Thoracic aorta (tissue), 2 donors: ENCODE data around the gene RBM7. TPM values are rescaled to one million over a fixed set of nuclear protein-coding genes. Genes with fewer than 3 reads are reported as not detected.
A peak's percentile ranks its signal among the peaks of the same experiment; 100 is the strongest.

Experiments
- ATAC-seq: fragments of 150-250 bp; one replicate; pipeline ENCODE4 v1.8.0; 2017; ENCODE audit warnings: low read depth; ENCODE audit not compliant: insufficient number of reproducible peaks, low FRiP score
- DNase-seq: peaks from one replicate; pipeline ENCODE4 v3.0.0-alpha.2; 2020; ENCODE audit warnings: low spot score
- H3K27ac ChIP-seq, 2 donors: fragments of 200-600 bp; sonication (generic); 1 replicate in 1 of 2; 2 replicates in 1 of 2; pipeline ENCODE4 v1.5.1; 2016; ENCODE audit warnings: mild to moderate bottlenecking in 2 of 2, moderate library complexity in 2 of 2
- H3K27me3 ChIP-seq: fragments of 200-600 bp; sonication (generic); replicated peaks from 2 replicates; pipeline ENCODE4 v1.6.0; 2016; ENCODE audit warnings: mild to moderate bottlenecking; ENCODE audit not compliant: insufficient read depth
- H3K36me3 ChIP-seq: fragments of 200-600 bp; sonication (generic); one replicate; pipeline ENCODE4 v1.5.1; 2016
- H3K4me1 ChIP-seq, 2 donors: fragments of 200-600 bp; sonication (generic); 1 replicate in 1 of 2; 2 replicates in 1 of 2; pipeline versions ENCODE4 v1.5.1 to v1.6.0; 2016; ENCODE audit warnings: low read depth in 2 of 2, mild to moderate bottlenecking in 1 of 2; ENCODE audit not compliant: control insufficient read depth in 1 of 2
- H3K4me3 ChIP-seq: fragments of 200-600 bp; sonication (generic); 2 replicates; pipeline ENCODE4 v1.5.1; 2016; ENCODE audit warnings: mild to moderate bottlenecking
- H3K9me3 ChIP-seq: fragments of 200-600 bp; sonication (generic); 2 replicates; pipeline ENCODE4 v1.5.1; 2016
- CTCF ChIP-seq: fragments of 200-600 bp; sonication (generic); IDR thresholded peaks from one replicate; pipeline ENCODE4 v1.5.1; 2019; ENCODE audit warnings: antibody characterized with exemption
- total RNA-seq, 2 donors: library from RNA; depleted of rRNA; stranded (reverse); fragments of >200 nt; gene quantifications; one replicate each; pipeline versions ENCODE4 v1.1.0 to v1.2.3, GENCODE V29; 2016

Gene RBM7
- total RNA-seq, 2 donors from 2014 or later = 10.0 to 39.4 TPM

- ATAC-seq (no peak), DNase-seq (no peak)
- TF ChIP-seq CTCF = no peak
- peaks cover 12 to 20% of the 10 kb centered on the region in 2 donors for H3K4me1 ChIP-seq
- H3K9me3 ChIP-seq = no peaks in the 10 kb centered on the region
- H3K27me3 ChIP-seq = no peaks in the 10 kb centered on the region
- H3K36me3 ChIP-seq = no peaks in the 10 kb centered on the region
- H3K4me3 ChIP-seq = no peak overlapping the region
- H3K27ac ChIP-seq = no peak overlapping the region
Observed at GRCh38 chr11:114396916-114397315, 3.5 kb upstream of the RBM7 start.

GRCh38 chr11:114397349-114397982 is 3.0 kb upstream of the RBM7 start:
- no peak overlapping the region for H3K27ac ChIP-seq
- H3K4me1 ChIP-seq = peaks cover 15 to 26% of the 10 kb centered on the region in 2 donors
- no peaks in the 10 kb centered on the region for H3K9me3 ChIP-seq
- no peaks in the 10 kb centered on the region for H3K36me3 ChIP-seq
- DNase-seq (no peak), ATAC-seq (no peak)
- no peaks in the 10 kb centered on the region for H3K27me3 ChIP-seq
- no peak for TF ChIP-seq CTCF
- no peak overlapping the region for H3K4me3 ChIP-seq

GRCh38 chr11:114398303-114398920 is 2.1 kb upstream of the RBM7 start:
- H3K4me3 ChIP-seq = no peak overlapping the region
- no peaks in the 10 kb centered on the region for H3K9me3 ChIP-seq

GRCh38 chr11:114399490-114400215 is 813 bp upstream of the RBM7 start:
- no peaks in the 10 kb centered on the region for H3K9me3 ChIP-seq
- DNase-seq (peak; percentile 11), ATAC-seq (peak; percentile 17)
- no peaks in the 10 kb centered on the region for H3K27me3 ChIP-seq
- peak overlapping the region; percentile 98 for H3K4me3 ChIP-seq
- TF ChIP-seq CTCF = no peak
- peaks cover 35 to 48% of the 10 kb centered on the region in 2 donors for H3K4me1 ChIP-seq
- peak overlapping the region; percentile 98 to 99 for H3K27ac ChIP-seq
- H3K36me3 ChIP-seq = no peaks in the 10 kb centered on the region

More at GRCh38 chr11:114398303-114398920, 2.1 kb upstream of the RBM7 start:
- no peaks in the 10 kb centered on the region for H3K27me3 ChIP-seq
- H3K4me1 ChIP-seq = peaks cover 24 to 35% of the 10 kb centered on the region in 2 donors
- ATAC-seq (no peak), DNase-seq (no peak)
- H3K27ac ChIP-seq = peak overlapping the region in 1 of 2 donors; percentile 98
- no peaks in the 10 kb centered on the region for H3K36me3 ChIP-seq
- TF ChIP-seq CTCF = no peak

- Histone ChIP-seq H3K27ac (peak overlapping the region; percentile 98 to 99), H3K4me1 (peaks cover 42 to 54% of the 10 kb centered on the region in 2 donors)
- ATAC-seq = no peak
Observed at GRCh38 chr11:114400915-114401223, 403 bp downstream of the RBM7 start.

More at GRCh38 chr11:114400915-114401223, 403 bp downstream of the RBM7 start:
- Histone ChIP-seq H3K36me3 (peaks cover 6% of the 10 kb centered on the region), H3K4me3 (peak overlapping the region; percentile 98), H3K9me3 (no peaks in the 10 kb centered on the region), H3K27me3 (no peaks in the 10 kb centered on the region)
- DNase-seq = no peak
- peak; percentile 5 for TF ChIP-seq CTCF
